H7 (cell line): Measurements from ENCODE around the gene CCDC127. TPM values are rescaled to one million over a fixed set of nuclear protein-coding genes. Genes with fewer than 3 reads are reported as not detected.

Source experiments
- total RNA-seq: library from RNA; depleted of rRNA; stranded (reverse); fragments of >200 nt; shearing (Covaris generic); gene quantifications from 2 replicates; pipeline ENCODE4 v1.2.3, GENCODE V29; 2014; rRNA removed

CCDC127 gene
- total RNA-seq, 1 experiment from 2014 or later, result 3.3 TPM

Other genes with a start within 250 kb of the CCDC127 start
- gene PLEKHG4B, start 126.0 kb downstream of the CCDC127 start, total RNA-seq, result 25.2 and 34.1 TPM in 2 replicates
- 0.44 TPM in 1 of 2 replicates, not detected in the other for gene LRRC14B, start 26.7 kb downstream of the CCDC127 start, total RNA-seq
- gene SDHA, start 167 bp upstream of the CCDC127 start, total RNA-seq, result 93.4 and 112 TPM in 2 replicates
- gene PDCD6, start 53.5 kb upstream of the CCDC127 start, total RNA-seq, result 87.1 and 116 TPM in 2 replicates
- 0.74 and 1.4 TPM in 2 replicates for gene AHRR, start 103.6 kb upstream of the CCDC127 start, total RNA-seq
- gene EXOC3, start 225.0 kb upstream of the CCDC127 start, total RNA-seq, result 20.5 and 24.1 TPM in 2 replicates